ENCODE data around the gene ARL8A.

The ARL8A gene

DNA sequence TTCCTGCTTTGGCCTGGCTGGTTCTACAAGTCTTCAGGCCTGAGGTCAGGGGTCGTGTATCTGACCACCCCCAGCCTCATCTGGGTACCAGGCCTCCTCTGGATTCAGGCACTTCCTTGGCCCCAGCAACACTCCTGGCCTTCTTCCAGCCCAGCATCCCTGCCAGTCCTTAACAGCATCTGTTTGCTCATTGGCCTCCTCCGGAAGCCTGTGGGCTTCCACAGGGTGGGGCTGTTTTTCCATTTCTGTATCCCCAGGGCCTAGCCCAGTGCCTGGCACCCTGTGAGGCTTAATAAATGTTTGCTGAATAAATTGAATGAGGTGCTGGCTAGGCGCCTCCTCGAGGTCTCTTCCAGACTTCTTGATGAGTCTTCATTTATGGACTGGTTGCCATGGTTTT is 43.4 kb downstream of the ARL8A start:
- TF ChIP-seq, protein P1, sequence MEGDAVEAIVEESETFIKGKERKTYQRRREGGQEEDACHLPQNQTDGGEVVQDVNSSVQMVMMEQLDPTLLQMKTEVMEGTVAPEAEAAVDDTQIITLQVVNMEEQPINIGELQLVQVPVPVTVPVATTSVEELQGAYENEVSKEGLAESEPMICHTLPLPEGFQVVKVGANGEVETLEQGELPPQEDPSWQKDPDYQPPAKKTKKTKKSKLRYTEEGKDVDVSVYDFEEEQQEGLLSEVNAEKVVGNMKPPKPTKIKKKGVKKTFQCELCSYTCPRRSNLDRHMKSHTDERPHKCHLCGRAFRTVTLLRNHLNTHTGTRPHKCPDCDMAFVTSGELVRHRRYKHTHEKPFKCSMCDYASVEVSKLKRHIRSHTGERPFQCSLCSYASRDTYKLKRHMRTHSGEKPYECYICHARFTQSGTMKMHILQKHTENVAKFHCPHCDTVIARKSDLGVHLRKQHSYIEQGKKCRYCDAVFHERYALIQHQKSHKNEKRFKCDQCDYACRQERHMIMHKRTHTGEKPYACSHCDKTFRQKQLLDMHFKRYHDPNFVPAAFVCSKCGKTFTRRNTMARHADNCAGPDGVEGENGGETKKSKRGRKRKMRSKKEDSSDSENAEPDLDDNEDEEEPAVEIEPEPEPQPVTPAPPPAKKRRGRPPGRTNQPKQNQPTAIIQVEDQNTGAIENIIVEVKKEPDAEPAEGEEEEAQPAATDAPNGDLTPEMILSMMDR (IDR thresholded peaks at IDR 0.05; ENCODE audit: low read depth, low read length): no peak
- no peak for DNase-seq (ENCODE audit: extremely low read depth, low read depth)

DNA sequence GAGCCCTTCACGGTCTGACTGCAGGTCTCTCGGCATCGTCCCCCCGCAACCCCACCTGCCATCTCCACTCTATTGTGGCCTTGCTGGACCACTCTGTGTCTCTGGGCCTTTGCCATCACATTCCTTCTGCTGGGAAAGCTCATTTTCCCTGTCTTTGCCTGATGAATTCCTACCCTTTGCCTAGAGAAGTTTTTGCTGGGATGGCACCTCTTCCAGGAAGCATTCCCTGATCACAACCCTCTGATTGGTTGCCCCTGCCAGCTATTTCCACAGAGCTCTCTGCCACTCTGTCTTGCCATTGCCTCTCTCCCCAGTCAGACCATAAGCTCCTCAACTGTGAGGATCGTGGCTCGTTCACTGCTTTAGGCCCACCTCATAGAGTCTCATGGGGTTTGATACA is 50.7 kb downstream of the ARL8A start:
- TF ChIP-seq, protein P1 (IDR thresholded peaks at IDR 0.05; ENCODE audit: low read depth, low read length): no peak

DNA sequence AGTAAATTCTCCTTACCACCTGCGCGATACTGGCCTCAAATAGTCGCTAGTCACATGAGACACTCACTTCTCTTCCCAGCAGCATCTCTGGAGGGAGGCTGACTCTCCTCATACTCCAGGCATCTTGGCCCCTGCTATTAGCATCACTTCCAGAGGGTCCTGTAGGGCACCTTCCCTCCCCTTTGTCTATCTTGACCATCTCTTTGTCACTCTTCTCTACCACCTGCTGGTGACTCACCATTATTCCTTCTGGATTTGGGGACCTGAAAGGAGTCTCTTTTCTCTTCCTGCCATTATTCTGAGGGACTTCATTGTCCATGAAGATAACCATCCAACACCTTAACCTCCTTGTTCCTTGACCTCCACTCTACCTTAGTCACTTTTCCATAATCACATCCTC is 53.5 kb downstream of the ARL8A start:
- TF ChIP-seq, protein P1 (IDR thresholded peaks at IDR 0.05; ENCODE audit: low read depth, low read length): no peak
- no peak for DNase-seq (ENCODE audit: extremely low read depth, low read depth)

More for the DNA sequence above, 50.7 kb downstream of the ARL8A start:
- no peak for DNase-seq (ENCODE audit: extremely low read depth, low read depth)

DNA sequence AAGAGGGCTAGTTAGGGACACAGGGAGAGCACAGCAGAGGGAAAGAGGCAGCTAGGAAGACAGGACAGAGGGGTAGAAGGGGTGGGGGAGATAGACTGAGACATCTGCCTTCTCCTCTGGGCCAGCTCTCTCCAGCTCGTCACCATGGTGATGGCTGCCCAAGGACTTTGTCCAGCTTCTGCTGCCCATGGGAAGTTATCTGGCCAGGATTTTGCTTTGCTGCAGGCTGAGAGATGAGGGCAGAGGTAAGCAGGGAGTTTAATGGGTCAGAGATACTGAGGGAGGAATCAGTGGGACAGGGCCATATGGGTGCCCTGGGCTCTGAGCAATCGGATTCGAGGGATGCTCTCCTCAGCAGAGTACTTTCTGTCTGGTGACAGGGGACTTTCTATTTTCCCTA is 56.3 kb downstream of the ARL8A start:
- TF ChIP-seq, protein P1 (IDR thresholded peaks at IDR 0.05; ENCODE audit: low read depth, low read length): no peak
- DNase-seq (ENCODE audit: extremely low read depth, low read depth): no peak

DNA sequence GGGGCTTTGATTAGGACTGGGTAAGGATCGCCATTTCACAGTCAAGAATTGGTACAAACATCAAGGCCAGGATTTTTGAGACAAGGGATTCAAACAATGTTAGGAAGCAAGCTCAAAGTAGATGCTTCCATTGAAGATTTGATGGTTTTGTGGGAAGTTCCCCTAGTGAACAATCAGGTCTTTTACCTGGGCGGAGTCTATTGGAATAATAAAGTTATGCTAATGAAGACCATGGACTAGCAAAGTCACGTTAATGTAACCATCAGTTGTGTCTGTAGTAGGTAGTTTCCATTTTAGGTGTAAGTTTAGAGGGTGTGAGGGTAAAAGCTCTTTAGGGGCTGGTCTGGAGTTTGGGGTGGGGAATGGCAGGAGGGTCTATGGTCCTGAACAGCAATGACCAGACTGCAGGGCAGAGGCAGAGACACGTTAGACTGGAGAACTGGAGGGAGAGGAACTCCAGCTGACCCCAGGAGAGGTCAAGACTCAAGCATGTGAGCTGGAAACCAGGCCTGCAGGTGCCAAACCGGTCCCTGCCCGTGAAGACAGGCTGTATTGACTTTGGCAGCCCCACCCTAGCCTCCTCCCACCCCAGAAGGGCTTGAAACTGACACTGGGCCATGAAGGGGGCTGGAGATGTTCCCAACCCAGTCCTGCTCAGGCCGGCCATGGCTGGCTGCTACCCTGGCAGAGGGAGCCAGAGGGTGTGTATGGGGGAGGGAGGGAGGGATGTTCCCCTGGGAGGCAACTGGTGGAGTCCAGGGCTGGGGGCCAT is 57.8 kb downstream of the ARL8A start:
- no peak for DNase-seq (ENCODE audit: extremely low read depth, low read depth)
- TF ChIP-seq, protein P1 (IDR thresholded peaks at IDR 0.05; ENCODE audit: low read depth, low read length): no peak

DNA sequence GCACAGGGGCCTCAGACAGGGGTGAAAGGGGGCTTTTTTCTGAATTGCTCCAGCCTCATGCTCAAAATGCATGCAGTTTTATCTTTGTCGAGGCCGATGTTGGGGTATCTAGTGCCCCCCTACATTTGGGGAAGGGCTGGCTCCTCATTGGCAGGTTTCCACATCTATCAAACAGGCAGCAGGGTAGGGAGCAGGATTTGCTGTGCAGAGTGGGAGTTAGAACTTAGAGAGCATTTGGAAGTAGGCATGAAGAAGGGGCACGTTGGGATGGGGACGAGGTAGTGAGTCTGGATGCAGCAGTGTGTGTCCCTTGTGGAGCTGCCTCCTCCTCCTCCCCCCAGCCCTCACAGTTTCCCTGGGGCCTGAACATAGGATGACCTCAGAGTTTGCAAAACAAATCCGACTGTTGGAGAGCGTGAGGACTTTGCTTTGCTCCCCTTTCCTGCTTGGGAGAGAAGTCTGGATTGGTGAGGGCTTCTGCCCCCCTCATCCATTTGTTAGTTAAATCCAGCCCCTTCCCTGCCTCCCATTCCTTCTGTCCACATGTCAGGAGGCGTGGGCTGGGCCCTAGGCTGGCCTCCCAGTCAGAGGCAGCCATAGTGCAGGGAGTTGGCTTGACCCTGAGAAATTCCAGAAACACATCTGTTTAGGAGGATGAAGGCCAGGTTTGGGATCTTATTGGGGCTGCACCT is 58.7 kb downstream of the ARL8A start:
- no peak for DNase-seq (ENCODE audit: extremely low read depth, low read depth)
- TF ChIP-seq, protein P1 (IDR thresholded peaks at IDR 0.05; ENCODE audit: low read depth, low read length): no peak

Measured in AG09319 (cell line).